ENCODE data around the gene IRX2. TPM values are rescaled to one million over a fixed set of nuclear protein-coding genes. Genes with fewer than 3 reads are reported as not detected.

Gene IRX2
- total and polyA plus RNA-seq, 2 of the 4 experiments (the other 2 are of a cell fraction) = 0.36 to 0.97 TPM

DNA sequence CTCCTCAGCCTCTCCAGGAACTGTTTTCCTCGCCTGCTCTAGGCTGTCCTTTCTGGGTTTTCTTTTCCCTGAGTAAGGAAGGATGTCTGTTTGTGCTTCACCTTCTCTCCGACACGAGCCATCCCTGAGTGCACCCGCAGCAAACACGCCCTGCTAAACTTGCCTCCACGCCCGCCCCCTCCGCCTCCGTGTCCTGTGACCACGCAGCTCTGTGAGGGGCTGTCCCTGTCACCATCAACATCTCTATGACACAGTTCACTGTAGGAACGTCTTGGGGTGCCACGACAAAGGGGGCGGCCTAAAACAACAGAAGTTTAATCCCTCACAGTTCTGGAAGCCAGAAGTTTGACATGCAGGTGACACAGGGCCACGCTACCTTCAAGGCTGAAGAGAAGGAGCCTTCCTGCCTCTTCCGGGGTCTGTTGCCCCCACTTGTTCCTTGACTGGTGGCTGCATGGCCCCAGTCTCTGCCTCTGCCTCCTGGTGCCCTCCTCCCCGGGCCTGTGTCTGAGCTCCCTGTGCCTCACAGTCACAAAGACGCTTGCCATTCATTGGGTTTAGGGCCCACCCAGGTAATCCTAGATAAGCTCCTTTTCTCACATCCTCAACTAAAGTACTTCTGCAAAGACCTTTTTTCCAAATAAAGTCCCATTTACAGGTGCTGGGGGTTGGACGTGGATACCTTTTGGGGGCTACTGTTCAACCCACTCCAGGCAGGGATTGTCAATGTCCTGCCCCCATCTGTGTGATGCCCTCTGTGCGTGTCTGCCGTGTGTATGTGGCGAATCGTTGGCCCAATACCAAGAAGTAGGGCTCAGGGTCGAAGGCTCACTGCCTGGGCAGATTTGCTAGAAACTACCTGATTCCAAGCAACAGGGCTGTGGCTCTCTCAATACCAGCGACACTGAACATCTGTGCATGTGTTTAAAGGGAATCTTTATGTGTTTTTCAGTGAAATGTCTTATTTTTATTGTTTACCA lies 39.7 kb downstream of the IRX2 start:
- no peak overlapping the region for H4K5ac ChIP-seq (ENCODE audit: low read depth, low read length)
- H3K9me1 ChIP-seq (ENCODE audit: insufficient read depth, low read length) = no peaks in the 10 kb centered on the region
- ChIA-PET POLR2A (ENCODE audit: unreplicated experiment) (no interaction called here), CTCF (no interaction called here)
- intact Hi-C loops (cut with micrococcal nuclease) (no loop called here), in situ Hi-C loops (cut with MboI; ENCODE audit: low sequenced_read_pairs) (no loop called here), dilution Hi-C loops (cut with HindIII; ENCODE audit: low sequenced_read_pairs, unreplicated experiment) (no loop called here)
- TF ChIP-seq CHD1 (IDR thresholded peaks at IDR 0.05; ENCODE audit: low read depth, low read length) (no peak), CEBPB (IDR thresholded peaks at IDR 0.05; ENCODE audit: low read depth, low read length) (no peak), RAD21 (IDR thresholded peaks at IDR 0.05; ENCODE audit: low read length) (no peak)
- H3K9ac ChIP-seq (ENCODE audit: low read depth, low read length) = no peak overlapping the region
- no peak overlapping the region for H3K56ac ChIP-seq (ENCODE audit: extremely low read depth, insufficient read depth, low read length)
- DNase-seq (no peak), ATAC-seq (ENCODE audit: low read depth) (no peak)
- no peaks in the 10 kb centered on the region for H3K36me3 ChIP-seq (ENCODE audit: control insufficient read depth, insufficient read depth, low read length)
- BruUV-seq (replicated peaks) = no TSS peak
- H3K27me3 ChIP-seq (ENCODE audit: control insufficient read depth, insufficient read depth, low read length) = no peaks in the 10 kb centered on the region
- H2BK15ac ChIP-seq (ENCODE audit: low read depth, low read length) = no peak overlapping the region
- H2BK20ac ChIP-seq (ENCODE audit: low read depth, low read length) = no peak overlapping the region
- H3K9me3 ChIP-seq (ENCODE audit: control insufficient read depth, insufficient read depth, low read length) = peaks cover 20% of the 10 kb centered on the region; the same call in 1 of the 2 replicates
- H3K4me1 ChIP-seq (ENCODE audit: control insufficient read depth, insufficient read depth, low read length) = no peaks in the 10 kb centered on the region
- no peak overlapping the region for H3K14ac ChIP-seq (replicated peaks; ENCODE audit: low read depth, low read length)
- H3K4ac ChIP-seq (ENCODE audit: low read depth, low read length) = no peak overlapping the region
- H2AK5ac ChIP-seq (ENCODE audit: low read depth, low read length) = no peak overlapping the region
- no peak overlapping the region for H2BK120ac ChIP-seq (ENCODE audit: low read depth, low read length)
- no peaks in the 10 kb centered on the region for H4K20me1 ChIP-seq (ENCODE audit: insufficient read depth, low read length)
- H3K79me1 ChIP-seq (ENCODE audit: low read depth in 1 of 2, low read length in 2 of 2) = no peaks in the 10 kb centered on the region
- no peak overlapping the region for H3K23ac ChIP-seq (ENCODE audit: low read depth, low read length)
- H3K4me2 ChIP-seq (ENCODE audit: low read depth, low read length) = no peak overlapping the region
- H2AK9ac ChIP-seq (replicated peaks; ENCODE audit: low read depth, low read length, poor library complexity) = no peak overlapping the region
- no peak overlapping the region for H4K91ac ChIP-seq (ENCODE audit: insufficient read depth, low read depth, low read length)
- no peak overlapping the region for H2BK5ac ChIP-seq (ENCODE audit: low read depth, low read length, poor library complexity, severe bottlenecking)
- no peak overlapping the region for H3K4me3 ChIP-seq (ENCODE audit: insufficient read depth, low read depth, low read length)
- 70% methylated on average over 11 of the region's 24 CpGs; no CpG with 5 or more reads in 1 of the 2 experiments for WGBS, 2 experiments (ENCODE audit: extremely low coverage in 2 of 2, insufficient read length in 1 of 2)
- no peak overlapping the region for H3K27ac ChIP-seq (ENCODE audit: insufficient read depth, low read length)
- H3K18ac ChIP-seq (ENCODE audit: low read depth, low read length) = no peak overlapping the region
- no peak overlapping the region for H4K8ac ChIP-seq (ENCODE audit: low read depth in 2 of 2, low read length in 2 of 2)
- no peak overlapping the region for H2AFZ ChIP-seq (replicated peaks; ENCODE audit: low read length, poor library complexity)
